Thyroid gland (tissue), 4 donors: Measurements from ENCODE around the gene MSN.

Experiments used
- CTCF ChIP-seq, 6 experiments: fragments of 200-600 bp in 3 of 6; fragments of 450-650 bp in 3 of 6; sonication (generic) in 3 of 6; IDR thresholded peaks; one replicate each; pipeline ENCODE4 v1.5.1; 2016 to 2019; ENCODE audit warnings: antibody characterized with exemption in 6 of 6, mild to moderate bottlenecking in 2 of 6, inconsistent platforms in 1 of 6, moderate library complexity in 1 of 6
- POLR2A ChIP-seq, 2 donors: fragments of 450-650 bp; IDR thresholded peaks; one replicate each; pipeline ENCODE4 v1.6.1; 2017; ENCODE audit warnings: antibody characterized with exemption in 2 of 2, mild to moderate bottlenecking in 2 of 2, moderate library complexity in 1 of 2

GRCh38 chrX:65630771-65631170, 36.7 kb upstream of the MSN start:
- TF ChIP-seq CTCF (IDR thresholded peaks at IDR 0.05): no peak
- no peak for TF ChIP-seq POLR2A (IDR thresholded peaks at IDR 0.05)
